Inflammatory macrophage treated with lipopolysaccharide for 1 hour (primary cell): ENCODE results near the gene KRT4.

Experiments
- DNase-seq, 2 donors: peaks; one replicate each; pipeline ENCODE4 v3.0.0-alpha.2; 2020 to 2022

Gene KRT4

GRCh38 chr12:52836491-52837412 is 22.8 kb upstream of the KRT4 start:
- no peak for DNase-seq

- peak; percentile 81 to 95 for DNase-seq
Observed at GRCh38 chr12:52836042-52836466, 22.1 kb upstream of the KRT4 start.

GRCh38 chr12:52835271-52836041 is 21.5 kb upstream of the KRT4 start:
- DNase-seq, result no peak

- DNase-seq, result no peak
Observed at GRCh38 chr12:52834727-52835001, 20.7 kb upstream of the KRT4 start.

- DNase-seq, result no peak
Observed at GRCh38 chr12:52833922-52834726, 20.2 kb upstream of the KRT4 start, which contains the start of gene KRT79. Gene KRT79 (minus strand): TSS chr12:52834311. CDS start chr12:52834260, 51 bp downstream.

- DNase-seq, result peak; percentile 47 to 71
Observed at GRCh38 chr12:52832985-52833905, 19.3 kb upstream of the KRT4 start.

GRCh38 chr12:52832451-52832850 is 18.5 kb upstream of the KRT4 start:
- no peak for DNase-seq

- no peak for DNase-seq
Observed at GRCh38 chr12:52831251-52831650, 17.3 kb upstream of the KRT4 start.

GRCh38 chr12:52829986-52830770 is 16.3 kb upstream of the KRT4 start:
- peak; percentile 39 to 64 for DNase-seq

- DNase-seq, result peak; percentile 78 to 97
Observed at GRCh38 chr12:52828591-52829021, 14.7 kb upstream of the KRT4 start.

GRCh38 chr12:52828156-52828555 is 14.2 kb upstream of the KRT4 start:
- no peak for DNase-seq

- no peak for DNase-seq
Observed at GRCh38 chr12:52827499-52828090, 13.7 kb upstream of the KRT4 start.

- DNase-seq, result no peak
Observed at GRCh38 chr12:52826611-52827498, 12.9 kb upstream of the KRT4 start.

GRCh38 chr12:52825961-52826360 is 12.0 kb upstream of the KRT4 start:
- DNase-seq, result no peak

- no peak for DNase-seq
Observed at GRCh38 chr12:52824741-52825410, 11.0 kb upstream of the KRT4 start.

GRCh38 chr12:52823761-52824450 is 10.0 kb upstream of the KRT4 start:
- DNase-seq, result no peak

- DNase-seq, result no peak
Observed at GRCh38 chr12:52822771-52823510, 9.0 kb upstream of the KRT4 start.
